ENCODE data around the gene GNL1.

Gene GNL1

DNA sequence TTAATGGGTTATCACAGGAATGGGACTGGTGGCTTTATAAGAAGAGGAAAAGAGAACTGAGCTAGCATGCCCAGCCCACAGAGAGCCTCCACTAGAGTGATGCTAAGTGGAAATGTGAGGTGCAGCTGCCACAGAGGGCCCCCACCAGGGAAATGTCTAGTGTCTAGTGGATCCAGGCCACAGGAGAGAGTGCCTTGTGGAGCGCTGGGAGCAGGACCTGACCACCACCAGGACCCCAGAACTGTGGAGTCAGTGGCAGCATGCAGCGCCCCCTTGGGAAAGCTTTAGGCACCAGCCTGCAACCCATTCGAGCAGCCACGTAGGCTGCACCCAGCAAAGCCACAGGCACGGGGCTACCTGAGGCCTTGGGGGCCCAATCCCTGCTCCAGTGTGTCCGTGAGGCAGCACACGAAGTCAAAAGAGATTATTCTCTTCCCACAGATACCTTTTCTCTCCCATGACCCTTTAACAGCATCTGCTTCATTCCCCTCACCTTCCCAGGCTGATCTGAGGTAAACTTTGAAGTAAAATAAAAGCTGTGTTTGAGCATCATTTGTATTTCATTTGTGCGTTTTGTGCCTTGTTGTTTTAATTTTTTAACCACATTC lies 62.5 kb downstream of the GNL1 start:
- no peak for DNase-seq

GRCh38 chr6:30491991-30492952 lies 64.0 kb downstream of the GNL1 start:
- DNase-seq: no peak

Data from NCI-H524 (cell line).